GM21390 (cell line): ENCODE results near the gene GDPD3.

Experiments
- ATAC-seq: cut with Tn5 transposase; IDR thresholded peaks from one replicate; pipeline ENCODE4 v1.9.1; 2021; ENCODE audit not compliant: unreplicated experiment

Gene GDPD3

DNA sequence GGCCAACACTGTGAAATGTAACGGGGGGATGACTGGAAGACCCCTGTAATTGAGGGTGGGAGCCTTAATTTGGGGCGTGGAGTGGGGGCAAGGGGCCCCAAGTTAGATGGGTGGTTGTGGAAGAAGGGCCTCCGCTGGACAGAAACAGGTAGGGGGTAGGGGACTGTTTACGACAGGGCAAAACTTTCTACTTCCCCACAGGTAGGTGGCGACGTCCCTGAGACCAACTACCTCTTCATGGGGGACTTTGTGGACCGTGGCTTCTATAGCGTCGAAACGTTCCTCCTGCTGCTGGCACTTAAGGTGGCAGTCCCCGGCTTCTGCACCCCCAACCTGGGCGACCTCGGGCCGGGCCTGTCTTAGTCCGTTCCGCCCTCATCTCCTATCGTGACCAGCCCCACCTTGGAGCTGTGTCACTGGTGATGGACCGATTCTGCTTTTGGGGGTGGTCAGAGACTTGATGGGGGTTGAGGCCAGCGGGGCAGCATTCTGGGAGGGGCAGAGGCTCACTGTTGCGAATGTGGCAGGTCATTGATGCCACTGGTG is 30.7 kb downstream of the GDPD3 start:
- ATAC-seq, result no peak

DNA sequence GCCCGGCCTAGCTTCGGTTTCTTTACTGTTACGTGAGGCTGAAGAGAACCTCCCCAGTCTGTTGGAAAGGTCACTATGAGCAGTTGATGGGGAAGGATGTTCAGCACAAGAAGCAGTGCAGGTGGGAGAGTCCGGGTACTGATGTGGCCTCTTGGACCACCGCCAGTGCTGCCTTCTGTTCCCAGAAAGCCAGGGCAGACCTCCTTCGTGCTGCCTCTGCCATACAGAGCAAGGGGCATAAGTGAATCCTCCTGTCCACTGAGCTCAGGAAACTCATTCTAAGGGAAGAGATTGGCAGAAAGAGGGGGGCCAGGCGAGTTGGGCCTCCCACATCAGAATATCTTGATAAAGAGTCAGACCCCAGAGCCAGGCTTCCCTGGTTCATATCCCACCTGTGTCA is 33.9 kb downstream of the GDPD3 start:
- no peak for ATAC-seq

DNA sequence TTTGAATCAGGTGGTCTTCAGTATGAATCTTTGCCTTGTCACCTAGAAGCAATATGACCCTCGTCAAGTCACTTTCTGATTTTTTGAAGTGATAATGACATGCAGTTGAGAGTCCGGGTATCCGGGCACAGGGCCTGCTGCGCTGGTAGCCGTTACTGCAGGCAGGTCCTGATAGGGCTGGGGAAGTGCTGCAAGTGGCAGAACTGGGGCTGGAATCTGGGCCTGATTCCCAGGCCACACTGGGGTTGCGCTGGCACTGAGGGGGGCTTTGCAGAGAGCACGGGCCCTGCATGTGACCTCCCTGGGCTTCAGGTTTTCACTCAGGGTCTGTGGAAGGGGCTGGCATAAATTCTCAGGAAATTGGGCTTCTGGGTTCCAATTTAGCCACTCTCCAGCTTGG is 34.6 kb downstream of the GDPD3 start:
- ATAC-seq, result no peak

DNA sequence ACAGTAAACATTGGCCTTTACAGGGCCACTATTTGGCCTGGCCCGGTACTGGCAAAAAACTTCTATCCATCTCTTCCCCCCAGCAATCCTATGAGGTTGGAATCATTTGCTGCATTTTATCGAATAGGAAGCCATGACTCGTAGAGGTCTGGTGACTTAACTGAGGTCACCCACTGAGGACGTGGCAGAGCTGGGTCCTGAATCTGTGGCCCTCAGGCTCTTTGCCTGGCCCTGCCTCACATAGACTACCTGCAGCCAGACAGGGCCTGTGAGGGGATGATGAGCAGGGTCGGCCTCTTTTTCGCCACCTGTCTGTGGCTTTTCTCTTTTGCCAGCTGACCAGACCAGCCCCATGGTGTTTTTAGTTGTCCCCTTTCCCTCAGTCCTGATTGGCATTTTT is 35.7 kb downstream of the GDPD3 start:
- ATAC-seq, result no peak

DNA sequence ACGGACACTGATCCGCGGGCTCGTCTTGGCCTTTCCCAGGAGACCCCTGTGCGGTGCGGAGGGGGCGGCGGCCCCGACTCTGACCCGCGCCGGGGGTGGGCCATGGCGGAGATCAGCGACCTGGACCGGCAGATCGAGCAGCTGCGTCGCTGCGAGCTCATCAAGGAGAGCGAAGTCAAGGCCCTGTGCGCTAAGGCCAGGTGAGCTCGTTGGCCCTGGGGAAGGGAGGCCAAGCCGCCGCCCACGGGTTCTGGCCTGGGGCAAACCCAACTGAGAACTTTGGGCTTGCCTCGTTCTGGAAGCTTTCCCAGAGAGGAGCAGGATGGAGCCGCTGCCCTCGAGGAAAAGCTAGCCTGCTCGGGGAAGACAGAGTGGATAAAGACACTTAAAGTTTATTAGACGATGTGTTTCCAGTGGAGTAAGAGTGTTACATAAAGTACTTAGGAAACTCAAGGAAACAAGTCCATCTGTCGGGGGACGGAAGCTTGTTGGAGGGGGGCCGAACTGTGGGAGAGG is 37.0 kb downstream of the GDPD3 start:
- ATAC-seq, result peak; percentile 8

DNA sequence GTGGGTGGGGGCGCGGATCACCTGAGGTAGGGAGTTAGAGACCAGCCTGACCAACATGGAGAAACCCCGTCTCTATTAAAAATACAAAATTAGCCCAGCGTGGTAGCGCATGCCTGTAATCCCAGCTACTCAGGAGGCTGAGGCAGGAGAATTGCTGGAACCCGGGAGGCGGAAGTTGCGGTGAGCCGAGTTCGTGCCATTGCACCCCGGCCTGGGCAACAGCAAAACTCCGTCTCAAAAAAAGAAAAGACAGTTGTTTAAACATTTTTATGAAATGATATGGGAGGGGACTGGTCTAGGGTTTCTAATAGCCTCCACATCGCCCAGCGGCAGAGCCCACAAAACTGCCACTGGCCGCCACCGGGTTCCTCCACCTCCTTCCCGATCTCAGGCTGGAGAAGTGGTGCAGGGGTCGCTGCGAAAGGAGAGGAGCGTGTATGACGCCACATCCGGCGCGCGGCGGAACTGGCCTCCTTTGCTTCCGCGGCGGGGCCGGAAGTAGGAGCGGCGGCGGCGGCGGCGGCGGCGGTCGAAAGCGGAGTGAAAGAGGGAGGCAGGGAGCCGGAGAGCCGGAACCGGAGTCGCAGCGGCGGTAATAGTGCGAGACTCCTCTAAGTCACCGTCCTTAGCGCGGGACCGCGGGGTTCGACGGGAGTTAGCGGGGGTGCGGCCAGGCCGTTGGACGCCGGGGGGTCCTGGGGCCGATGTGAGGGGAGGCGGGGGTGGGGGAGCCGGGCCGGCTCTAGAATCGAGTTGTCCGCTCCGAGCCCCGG is 37.6 kb downstream of the GDPD3 start, which contains the start of gene PPP4C:
Gene PPP4C, plus strand, starts transcription at position 492 of the 773 bp plus-strand sequence. CDS start 384 bp downstream, outside the sequence.
- ATAC-seq, result peak; percentile 73

DNA sequence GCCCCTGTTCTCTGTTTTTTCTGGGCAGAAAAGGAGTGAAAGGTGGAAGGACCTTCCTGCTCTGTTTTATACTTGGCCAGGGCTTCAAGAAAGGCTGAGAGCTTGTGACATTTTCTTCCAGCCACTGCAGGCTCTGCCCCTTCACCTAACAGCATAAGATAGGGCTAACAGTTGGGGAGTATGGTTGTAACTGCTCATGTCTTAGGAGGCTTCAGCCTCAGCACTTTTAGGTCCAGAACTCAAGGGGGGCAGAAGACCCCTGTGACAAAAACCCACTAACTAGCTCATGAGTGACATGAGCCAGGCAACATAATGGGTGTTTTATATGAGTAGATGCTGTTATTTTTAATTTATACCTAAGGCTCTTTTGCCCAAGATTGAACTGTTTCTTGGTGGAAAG is 42.8 kb downstream of the GDPD3 start:
- no peak for ATAC-seq

DNA sequence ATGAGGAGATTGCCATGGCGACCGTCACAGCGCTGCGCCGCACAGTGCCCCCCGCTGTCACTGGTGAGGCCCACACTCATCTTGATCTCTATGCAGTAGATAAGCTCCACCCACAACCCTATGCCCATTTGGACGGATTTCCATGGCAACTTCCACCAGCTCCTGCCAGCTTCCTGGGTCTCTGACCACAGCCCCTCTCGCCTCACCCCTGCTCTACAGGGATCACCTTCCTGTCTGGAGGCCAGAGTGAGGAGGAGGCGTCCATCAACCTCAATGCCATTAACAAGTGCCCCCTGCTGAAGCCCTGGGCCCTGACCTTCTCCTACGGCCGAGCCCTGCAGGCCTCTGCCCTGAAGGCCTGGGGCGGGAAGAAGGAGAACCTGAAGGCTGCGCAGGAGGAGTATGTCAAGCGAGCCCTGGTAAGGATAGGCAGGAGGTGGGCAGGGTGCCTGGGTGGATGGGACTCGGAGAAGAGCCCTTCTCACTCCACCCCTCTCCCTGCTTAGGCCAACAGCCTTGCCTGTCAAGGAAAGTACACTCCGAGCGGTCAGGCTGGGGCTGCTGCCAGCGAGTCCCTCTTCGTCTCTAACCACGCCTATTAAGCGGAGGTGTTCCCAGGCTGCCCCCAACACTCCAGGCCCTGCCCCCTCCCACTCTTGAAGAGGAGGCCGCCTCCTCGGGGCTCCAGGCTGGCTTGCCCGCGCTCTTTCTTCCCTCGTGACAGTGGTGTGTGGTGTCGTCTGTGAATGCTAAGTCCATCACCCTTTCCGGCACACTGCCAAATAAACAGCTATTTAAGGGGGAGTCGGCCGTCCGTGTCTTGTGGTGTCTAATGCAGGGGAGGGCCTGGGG is 43.5 kb downstream of the GDPD3 start:
- ATAC-seq, result no peak

DNA sequence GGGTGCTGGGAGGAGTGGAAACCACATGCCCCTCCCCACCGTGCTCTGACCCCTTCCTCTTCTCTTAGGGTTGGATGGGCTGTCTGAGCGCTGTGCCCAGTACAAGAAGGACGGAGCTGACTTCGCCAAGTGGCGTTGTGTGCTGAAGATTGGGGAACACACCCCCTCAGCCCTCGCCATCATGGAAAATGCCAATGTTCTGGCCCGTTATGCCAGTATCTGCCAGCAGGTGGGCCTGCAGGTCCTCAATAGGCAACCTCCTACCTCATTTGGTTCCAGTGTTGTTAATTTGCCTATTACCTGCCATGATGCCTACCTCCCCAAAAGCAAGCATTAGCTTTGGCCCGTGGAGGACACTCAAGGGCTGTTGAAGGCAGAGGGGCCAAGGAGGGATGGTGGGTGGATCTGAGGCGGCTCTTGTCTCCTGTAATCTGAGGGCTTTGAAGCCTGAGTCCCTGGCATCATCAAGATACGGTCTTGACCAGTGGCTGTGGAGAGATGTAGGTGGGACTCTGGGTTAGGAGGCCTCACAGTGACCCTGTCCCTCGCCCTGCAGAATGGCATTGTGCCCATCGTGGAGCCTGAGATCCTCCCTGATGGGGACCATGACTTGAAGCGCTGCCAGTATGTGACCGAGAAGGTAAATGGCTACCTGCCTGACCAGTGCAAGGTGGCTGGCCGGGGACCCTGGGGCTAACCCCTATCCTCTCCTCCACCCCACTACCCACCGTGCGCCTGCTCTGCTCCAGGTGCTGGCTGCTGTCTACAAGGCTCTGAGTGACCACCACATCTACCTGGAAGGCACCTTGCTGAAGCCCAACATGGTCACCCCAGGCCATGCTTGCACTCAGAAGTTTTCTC is 44.4 kb downstream of the GDPD3 start:
- no peak for ATAC-seq

DNA sequence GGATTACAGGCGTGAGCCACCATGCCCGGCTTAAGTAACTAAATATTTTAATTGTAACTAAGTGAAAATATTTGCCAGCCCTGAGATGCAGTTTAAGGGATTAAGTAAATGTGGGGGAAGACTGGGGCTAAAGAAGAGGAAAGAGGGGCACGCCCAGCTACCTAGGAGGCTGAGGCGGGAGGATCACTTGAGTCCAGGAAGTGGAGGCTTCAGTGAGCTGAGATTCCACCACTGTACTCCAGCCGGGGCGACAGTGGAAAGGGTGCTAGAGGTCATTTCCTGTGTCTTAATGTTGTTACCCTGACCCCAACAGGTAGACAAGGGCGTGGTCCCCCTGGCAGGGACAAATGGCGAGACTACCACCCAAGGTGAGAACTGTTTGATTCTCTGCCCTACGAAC is 45.0 kb downstream of the GDPD3 start:
- no peak for ATAC-seq

DNA sequence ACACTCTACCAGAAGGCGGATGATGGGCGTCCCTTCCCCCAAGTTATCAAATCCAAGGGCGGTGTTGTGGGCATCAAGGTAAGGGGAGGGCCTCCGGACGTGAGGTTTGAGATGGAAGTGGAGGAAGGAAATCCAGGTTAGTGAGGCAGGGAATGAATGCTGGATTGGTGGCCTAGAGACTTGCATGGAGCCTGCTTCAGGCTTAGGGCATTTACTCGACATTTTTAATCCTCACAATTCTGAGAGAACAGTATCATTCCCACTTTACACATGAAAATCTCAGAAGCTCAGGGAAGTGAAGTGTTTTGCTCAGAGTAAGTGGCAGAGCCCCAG is 45.8 kb downstream of the GDPD3 start:
- no peak for ATAC-seq

DNA sequence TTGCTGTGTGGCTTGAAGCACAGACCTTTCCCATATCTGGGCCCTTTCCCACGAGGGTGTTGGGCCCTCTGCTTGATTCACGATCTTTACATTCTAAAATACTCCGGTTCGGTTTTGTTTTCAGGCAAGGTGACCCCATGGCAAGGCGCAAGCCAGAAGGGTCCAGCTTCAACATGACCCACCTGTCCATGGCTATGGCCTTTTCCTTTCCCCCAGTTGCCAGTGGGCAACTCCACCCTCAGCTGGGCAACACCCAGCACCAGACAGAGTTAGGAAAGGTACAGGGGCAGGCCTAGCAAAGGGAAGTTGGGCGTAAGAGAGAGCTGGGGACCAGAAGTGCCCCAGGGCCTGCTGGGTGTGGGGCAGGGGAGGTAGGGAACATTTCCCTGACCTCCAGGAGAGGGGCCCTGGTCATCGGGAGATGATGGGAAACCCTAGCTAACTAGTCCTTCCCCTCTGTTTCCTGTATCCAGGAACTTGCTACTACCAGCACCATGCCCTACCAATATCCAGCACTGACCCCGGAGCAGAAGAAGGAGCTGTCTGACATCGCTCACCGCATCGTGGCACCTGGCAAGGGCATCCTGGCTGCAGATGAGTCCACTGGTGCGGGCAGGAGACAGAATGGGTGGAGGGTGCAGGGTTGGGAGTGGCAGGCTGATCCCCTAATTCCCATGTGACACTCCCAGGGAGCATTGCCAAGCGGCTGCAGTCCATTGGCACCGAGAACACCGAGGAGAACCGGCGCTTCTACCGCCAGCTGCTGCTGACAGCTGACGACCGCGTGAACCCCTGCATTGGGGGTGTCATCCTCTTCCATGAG is 46.4 kb downstream of the GDPD3 start:
- no peak for ATAC-seq

DNA sequence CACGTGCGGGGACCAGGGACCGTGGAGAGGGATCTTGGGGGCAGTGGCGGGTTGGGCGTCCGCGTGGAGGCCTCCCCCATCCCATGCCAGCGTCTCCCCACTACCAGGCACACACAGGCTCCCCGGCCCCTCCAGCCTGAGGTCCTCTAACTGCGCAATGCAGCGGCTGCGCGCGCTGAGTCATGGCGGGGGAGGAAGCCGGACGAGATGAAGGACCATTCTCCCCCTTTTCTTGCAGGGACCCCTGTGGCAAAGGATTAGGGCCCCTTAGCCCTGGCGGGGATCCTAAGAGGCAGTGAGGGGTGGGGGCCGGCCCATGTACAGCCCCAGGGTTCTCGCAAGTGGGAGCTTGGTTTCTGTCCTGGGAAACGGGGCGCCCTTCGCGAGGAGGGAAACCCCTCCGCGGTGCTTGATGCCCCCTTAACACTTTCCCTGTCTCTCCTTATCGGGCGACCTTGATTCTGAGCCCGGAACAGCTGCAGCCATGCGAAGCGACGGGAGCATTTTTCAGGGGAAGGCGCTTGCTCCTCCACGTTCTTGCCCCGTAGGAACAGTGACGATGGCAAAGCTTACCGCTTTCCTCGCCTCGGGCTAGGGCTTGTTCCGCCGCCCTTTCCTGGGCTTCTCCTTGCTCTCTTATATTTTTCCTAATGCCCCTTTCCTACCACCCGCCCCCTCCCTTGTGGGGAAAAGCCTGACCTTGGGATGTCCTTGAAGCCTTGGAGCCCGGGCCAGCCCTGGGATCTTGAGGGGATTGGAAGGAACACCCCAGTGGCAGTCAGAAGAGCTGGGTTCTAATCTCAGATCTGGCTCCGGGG is 47.2 kb downstream of the GDPD3 start:
- ATAC-seq, result no peak

DNA sequence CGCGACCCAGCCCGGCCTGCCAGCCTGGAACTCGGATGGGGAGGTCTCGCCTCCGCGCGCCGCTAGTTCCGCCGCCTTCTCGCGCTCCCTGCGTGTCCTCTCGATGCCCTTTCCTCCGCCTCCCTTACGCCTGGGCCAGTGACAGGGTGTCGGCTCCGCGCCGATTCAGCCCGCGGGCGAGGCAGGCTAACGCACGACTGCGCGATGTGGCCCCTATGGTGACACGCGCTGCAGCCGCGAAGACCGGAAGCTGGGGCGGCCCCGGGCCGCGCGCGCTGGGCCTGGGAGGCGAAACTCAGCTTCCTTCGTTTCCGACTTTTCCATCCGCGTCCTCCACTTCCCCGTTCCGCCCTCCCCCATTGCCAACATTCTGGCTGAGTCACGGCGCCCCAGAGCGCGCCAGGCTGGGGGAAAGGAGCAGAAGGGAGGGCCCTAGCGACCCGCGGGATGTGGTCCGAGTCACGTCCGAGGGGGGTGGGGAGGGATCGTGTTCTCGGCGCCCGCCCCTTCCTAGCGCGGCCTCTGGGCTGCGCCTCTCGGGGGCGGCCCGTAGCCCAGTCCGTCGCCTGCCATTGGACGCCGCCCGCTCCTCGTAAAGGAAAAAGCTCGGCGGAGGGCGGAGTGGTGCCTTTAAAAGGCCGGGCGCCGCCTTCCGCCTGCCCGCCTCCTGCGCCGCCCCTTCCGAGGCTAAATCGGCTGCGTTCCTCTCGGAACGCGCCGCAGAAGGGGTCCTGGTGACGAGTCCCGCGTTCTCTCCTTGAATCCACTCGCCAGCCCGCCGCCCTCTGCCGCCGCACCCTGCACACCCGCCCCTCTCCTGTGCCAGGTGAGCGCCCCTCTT is 48.0 kb downstream of the GDPD3 start, which contains the start of gene ALDOA:
Gene ALDOA, plus strand, starts transcription at position 659 of the 841 bp plus-strand sequence. CDS start 1,138 bp downstream, outside the sequence.
- ATAC-seq, result peak; percentile 76

DNA sequence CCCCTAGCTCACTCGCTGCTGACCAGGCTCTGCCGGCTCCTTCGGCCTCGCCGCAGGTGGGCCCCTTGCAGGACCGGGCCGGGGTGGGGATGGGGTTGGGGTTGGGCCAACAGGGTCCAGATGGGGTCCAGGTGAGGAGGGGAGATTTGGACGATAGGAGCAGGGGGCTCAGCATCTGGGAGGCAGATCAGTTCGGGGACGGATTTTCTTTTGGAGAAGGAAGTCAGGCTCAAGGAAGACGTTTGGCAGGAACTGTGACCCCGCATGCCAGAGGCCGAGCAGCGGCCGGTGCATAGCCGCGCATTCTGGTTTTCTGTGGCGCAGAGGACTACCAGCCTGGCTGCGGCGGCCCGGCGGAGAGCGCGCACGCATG is 48.6 kb downstream of the GDPD3 start:
- no peak for ATAC-seq

DNA sequence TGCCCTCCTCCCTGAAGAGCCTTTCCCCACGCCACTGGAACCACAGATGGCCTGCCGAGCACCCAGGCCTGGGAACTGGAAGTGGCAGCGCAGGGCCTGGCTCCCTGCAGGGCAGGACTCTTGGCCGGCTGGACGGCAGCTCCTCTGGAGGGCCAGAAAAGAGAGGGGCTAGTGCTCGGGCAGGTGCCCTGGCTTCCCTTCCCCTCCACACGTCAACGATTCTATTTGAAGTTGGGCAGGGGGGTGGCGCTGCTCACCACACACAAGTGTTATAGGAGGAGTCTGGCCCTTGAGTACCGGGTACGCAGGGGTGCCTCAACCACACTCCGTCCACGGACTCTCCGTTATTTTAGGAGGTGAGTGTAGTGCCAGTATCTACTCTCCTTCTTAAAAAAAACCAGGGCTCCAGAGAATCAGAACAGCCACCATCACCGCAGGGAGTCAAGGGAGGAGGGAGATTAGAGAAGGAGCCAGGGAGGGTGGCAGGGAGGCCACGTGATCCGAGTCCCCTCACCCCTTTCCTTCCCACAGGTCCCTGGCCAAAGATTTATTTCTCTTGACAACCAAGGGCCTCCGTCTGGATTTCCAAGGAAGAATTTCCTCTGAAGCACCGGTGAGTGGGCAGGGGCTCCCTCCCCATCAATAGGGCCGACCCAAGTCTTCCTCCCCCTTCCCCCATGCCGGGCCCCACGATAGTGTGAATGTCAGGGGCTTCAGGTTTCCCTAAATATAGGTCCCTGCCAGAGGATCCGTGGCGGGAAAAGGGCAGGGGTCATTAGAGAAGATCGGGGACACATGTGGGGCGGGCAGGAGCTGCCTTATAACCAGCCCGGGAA is 49.2 kb downstream of the GDPD3 start:
- peak; percentile 39 for ATAC-seq

DNA sequence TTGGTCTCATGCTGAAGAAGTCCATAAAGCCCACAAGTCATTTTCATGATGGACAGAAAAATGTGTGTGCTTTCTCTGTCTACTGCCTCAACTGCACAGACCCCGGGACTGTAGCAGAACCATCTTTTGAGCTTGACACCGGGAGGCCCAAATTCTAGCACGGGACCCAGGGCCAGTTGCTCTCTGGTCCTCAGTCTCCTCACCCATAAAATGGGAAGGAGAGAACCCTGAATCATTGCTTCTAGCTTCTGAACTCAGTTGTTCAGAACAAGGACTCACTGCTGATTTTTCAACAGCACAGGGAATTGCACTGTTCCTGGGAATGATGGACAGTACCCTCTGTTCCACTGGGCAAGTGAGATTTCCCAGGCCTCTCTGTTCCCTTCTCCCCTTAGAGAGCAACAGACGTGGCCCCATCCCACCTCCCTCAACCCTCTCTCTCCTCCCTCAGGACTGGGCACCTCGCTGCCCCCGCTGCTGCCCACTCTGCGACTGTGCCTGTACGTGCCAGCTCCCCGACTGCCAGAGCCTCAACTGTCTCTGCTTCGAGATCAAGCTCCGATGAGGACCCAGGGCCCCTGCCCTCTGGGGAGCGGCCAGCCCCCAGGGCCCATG is 50.0 kb downstream of the GDPD3 start:
- ATAC-seq, result no peak
